ENCODE measurements around the gene CNTNAP5. TPM values are rescaled to one million over a fixed set of nuclear protein-coding genes. Genes with fewer than 3 reads are reported as not detected.

The CNTNAP5 gene
- total RNA-seq, 1 donor from 2014 or later: 5.0 TPM

- DNase-seq (ENCODE audit: extremely low spot score, unreplicated experiment): no peak
- Mint-ChIP-seq H3K4me3 (no peak overlapping the region), H3K9me3 (no peaks in the 10 kb centered on the region), H3K36me3 (no peaks in the 10 kb centered on the region), H3K27ac (no peak overlapping the region), H3K27me3 (no peaks in the 10 kb centered on the region), H3K4me1 (ENCODE audit: unreplicated experiment) (no peaks in the 10 kb centered on the region)
- TF ChIP-seq, protein P1, sequence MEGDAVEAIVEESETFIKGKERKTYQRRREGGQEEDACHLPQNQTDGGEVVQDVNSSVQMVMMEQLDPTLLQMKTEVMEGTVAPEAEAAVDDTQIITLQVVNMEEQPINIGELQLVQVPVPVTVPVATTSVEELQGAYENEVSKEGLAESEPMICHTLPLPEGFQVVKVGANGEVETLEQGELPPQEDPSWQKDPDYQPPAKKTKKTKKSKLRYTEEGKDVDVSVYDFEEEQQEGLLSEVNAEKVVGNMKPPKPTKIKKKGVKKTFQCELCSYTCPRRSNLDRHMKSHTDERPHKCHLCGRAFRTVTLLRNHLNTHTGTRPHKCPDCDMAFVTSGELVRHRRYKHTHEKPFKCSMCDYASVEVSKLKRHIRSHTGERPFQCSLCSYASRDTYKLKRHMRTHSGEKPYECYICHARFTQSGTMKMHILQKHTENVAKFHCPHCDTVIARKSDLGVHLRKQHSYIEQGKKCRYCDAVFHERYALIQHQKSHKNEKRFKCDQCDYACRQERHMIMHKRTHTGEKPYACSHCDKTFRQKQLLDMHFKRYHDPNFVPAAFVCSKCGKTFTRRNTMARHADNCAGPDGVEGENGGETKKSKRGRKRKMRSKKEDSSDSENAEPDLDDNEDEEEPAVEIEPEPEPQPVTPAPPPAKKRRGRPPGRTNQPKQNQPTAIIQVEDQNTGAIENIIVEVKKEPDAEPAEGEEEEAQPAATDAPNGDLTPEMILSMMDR (conservative IDR thresholded peaks at IDR 0.05): no peak
Observed at GRCh38 chr2:124149571-124149970, 124.5 kb downstream of the CNTNAP5 start.

DNA sequence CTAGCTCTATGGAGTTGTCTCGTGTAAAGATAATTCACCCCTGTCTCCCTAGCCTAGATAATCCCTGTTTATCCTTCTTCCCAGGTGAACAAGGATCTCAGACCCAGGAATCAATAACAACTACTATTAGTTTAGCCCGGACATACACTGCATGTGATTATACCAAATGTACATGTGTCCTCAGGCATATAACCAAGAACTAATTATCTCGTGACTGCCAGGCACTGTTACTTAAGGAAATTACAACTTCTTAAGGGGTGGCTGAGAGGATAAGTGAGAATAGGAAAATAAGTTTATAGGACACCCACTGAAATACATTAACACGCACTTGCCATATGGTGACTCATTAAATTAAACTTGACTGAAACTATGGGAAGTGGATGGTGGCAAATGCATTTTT is 126.6 kb downstream of the CNTNAP5 start:
- H3K27me3 Mint-ChIP-seq: no peaks in the 10 kb centered on the region
- no peak for DNase-seq (ENCODE audit: extremely low spot score, unreplicated experiment)
- TF ChIP-seq, protein P1 (conservative IDR thresholded peaks at IDR 0.05): no peak
- no peaks in the 10 kb centered on the region for H3K36me3 Mint-ChIP-seq
- H3K4me3 Mint-ChIP-seq: no peak overlapping the region
- no peak overlapping the region for H3K27ac Mint-ChIP-seq
- H3K4me1 Mint-ChIP-seq (ENCODE audit: unreplicated experiment): no peaks in the 10 kb centered on the region
- no peaks in the 10 kb centered on the region for H3K9me3 Mint-ChIP-seq

DNA sequence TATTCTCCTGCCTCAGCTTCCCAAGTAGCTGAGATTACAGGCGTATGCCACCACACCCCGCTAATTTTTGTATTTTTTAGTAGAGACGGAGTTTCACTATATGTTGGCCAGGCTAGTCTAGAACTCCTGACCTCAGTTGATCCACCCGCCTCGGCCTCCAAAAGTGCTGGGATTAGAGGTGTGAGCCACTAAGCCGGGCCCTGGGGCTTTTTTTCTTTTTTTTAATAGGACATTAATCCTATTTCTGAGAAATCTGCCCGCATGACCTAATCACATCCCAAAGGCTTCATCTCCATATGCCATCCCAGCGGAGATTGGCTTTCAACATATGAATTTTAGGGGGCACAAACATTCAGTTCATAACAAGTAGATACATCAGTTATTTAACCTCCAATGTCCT is 128.6 kb downstream of the CNTNAP5 start:
- Mint-ChIP-seq H3K27ac (no peak overlapping the region), H3K9me3 (no peaks in the 10 kb centered on the region), H3K27me3 (no peaks in the 10 kb centered on the region), H3K4me1 (ENCODE audit: unreplicated experiment) (no peaks in the 10 kb centered on the region), H3K36me3 (no peaks in the 10 kb centered on the region), H3K4me3 (no peak overlapping the region)
- TF ChIP-seq, protein P1 (conservative IDR thresholded peaks at IDR 0.05): no peak
- no peak for DNase-seq (ENCODE audit: extremely low spot score, unreplicated experiment)

GRCh38 chr2:124159166-124159565 is 134.1 kb downstream of the CNTNAP5 start:
- Mint-ChIP-seq H3K27me3 (peaks cover 2% of the 10 kb centered on the region), H3K9me3 (no peaks in the 10 kb centered on the region), H3K4me1 (ENCODE audit: unreplicated experiment) (no peaks in the 10 kb centered on the region), H3K27ac (no peak overlapping the region), H3K36me3 (no peaks in the 10 kb centered on the region), H3K4me3 (no peak overlapping the region)
- no peak for DNase-seq (ENCODE audit: extremely low spot score, unreplicated experiment)
- TF ChIP-seq, protein P1 (conservative IDR thresholded peaks at IDR 0.05): no peak

- Mint-ChIP-seq H3K27me3 (peaks cover 13% of the 10 kb centered on the region), H3K9me3 (no peaks in the 10 kb centered on the region), H3K36me3 (no peaks in the 10 kb centered on the region), H3K4me1 (ENCODE audit: unreplicated experiment) (no peaks in the 10 kb centered on the region), H3K4me3 (no peak overlapping the region), H3K27ac (no peak overlapping the region)
- DNase-seq (ENCODE audit: extremely low spot score, unreplicated experiment): no peak
- TF ChIP-seq, protein P1 (conservative IDR thresholded peaks at IDR 0.05): no peak
Observed at GRCh38 chr2:124161542-124161941, 136.5 kb downstream of the CNTNAP5 start.

DNA sequence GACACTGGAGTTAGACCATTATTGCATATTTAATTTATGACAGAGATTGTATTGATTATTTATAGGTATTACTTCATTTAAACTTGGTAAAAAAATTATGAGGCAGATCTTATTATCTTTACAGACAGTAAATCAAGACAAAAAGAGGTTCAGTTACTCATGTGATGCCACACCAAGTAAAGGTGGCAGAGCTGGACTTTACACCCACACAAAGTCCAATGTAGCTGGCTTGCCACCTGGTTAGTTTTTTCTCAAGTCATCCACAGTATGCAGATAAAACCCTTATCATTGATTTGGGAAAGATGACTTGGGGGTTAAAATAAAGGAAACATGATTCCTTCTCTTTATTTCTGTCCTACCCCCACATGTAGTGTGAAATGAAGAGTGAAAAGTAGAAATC is 137.2 kb downstream of the CNTNAP5 start:
- no peaks in the 10 kb centered on the region for H3K9me3 Mint-ChIP-seq
- H3K27me3 Mint-ChIP-seq: peaks cover 13% of the 10 kb centered on the region
- H3K27ac Mint-ChIP-seq: no peak overlapping the region
- H3K4me3 Mint-ChIP-seq: no peak overlapping the region
- no peaks in the 10 kb centered on the region for H3K4me1 Mint-ChIP-seq (ENCODE audit: unreplicated experiment)
- TF ChIP-seq, protein P1 (conservative IDR thresholded peaks at IDR 0.05): no peak
- no peaks in the 10 kb centered on the region for H3K36me3 Mint-ChIP-seq
- DNase-seq (ENCODE audit: extremely low spot score, unreplicated experiment): no peak

Measured in type B pancreatic cell (in vitro differentiated cells).